CD14-positive monocyte (primary cell): ENCODE data around the gene ADAMTS17. TPM values are rescaled to one million over a fixed set of nuclear protein-coding genes. Genes with fewer than 3 reads are reported as not detected.

Experiments used
- DNase-seq, 3 donors: peaks; one replicate each; pipeline ENCODE4 v3.0.0-alpha.2; 2011 to 2022
- H2AFZ ChIP-seq: 2 replicates; pipeline ENCODE4 v1.6.0; 2012; ENCODE audit warnings: mild to moderate bottlenecking, low read depth, low read length, inconsistent platforms; ENCODE audit not compliant: insufficient read depth, poor library complexity, severe bottlenecking
- H3K27ac ChIP-seq, 2 donors: 1 replicate in 1 of 2; 2 replicates in 1 of 2; pipeline ENCODE4 v1.5.1; 2012 to 2013; ENCODE audit warnings: low read length in 2 of 2, control low read depth in 1 of 2, inconsistent platforms in 1 of 2, low read depth in 1 of 2, mild to moderate bottlenecking in 1 of 2
- H3K27me3 ChIP-seq, 2 donors: one replicate each; pipeline versions ENCODE4 v1.6.0 to v1.6.1; 2011 to 2013; ENCODE audit warnings: low read length in 2 of 2; ENCODE audit not compliant: control insufficient read depth in 2 of 2, insufficient read depth in 2 of 2
- H3K36me3 ChIP-seq, 2 donors: replicated peaks in 1 of 2; 1 replicate in 1 of 2; 2 replicates in 1 of 2; pipeline versions ENCODE4 v1.5.1 to v1.6.1; 2012 to 2013; ENCODE audit warnings: low read length in 2 of 2, control low read depth in 1 of 2, inconsistent platforms in 1 of 2, mild to moderate bottlenecking in 1 of 2; ENCODE audit not compliant: insufficient read depth in 2 of 2, control insufficient read depth in 1 of 2
- H3K4me1 ChIP-seq, 2 donors: 1 replicate in 1 of 2; 2 replicates in 1 of 2; pipeline versions ENCODE4 v1.5.1 to v1.6.1; 2012 to 2013; ENCODE audit warnings: low read length in 2 of 2, control low read depth in 1 of 2, inconsistent platforms in 1 of 2, mild to moderate bottlenecking in 1 of 2, moderate library complexity in 1 of 2; ENCODE audit not compliant: insufficient read depth in 2 of 2, control insufficient read depth in 1 of 2
- H3K4me2 ChIP-seq: replicated peaks from 2 replicates; pipeline ENCODE3; 2012; ENCODE audit warnings: low read length, moderate library complexity, mild to moderate bottlenecking; ENCODE audit not compliant: poor library complexity, severe bottlenecking; ENCODE audit errors: extremely low read depth
- H3K4me3 ChIP-seq, 3 experiments: fragments of 200-600 bp in 1 of 3; sonication (generic) in 1 of 3; replicated peaks in 1 of 3; 1 replicate in 2 of 3; 2 replicates in 1 of 3; pipeline ENCODE4 v1.5.1; 2011 to 2013; ENCODE audit warnings: low read length in 3 of 3, mild to moderate bottlenecking in 3 of 3, control low read depth in 2 of 3, low read depth in 2 of 3, inconsistent platforms in 1 of 3, moderate library complexity in 1 of 3
- H3K79me2 ChIP-seq: 2 replicates; pipeline ENCODE4 v1.6.0; 2012; ENCODE audit warnings: mild to moderate bottlenecking, control low read depth, inconsistent platforms, low read length, moderate library complexity; ENCODE audit not compliant: insufficient read depth
- H3K9ac ChIP-seq: 2 replicates; pipeline ENCODE4 v1.6.0; 2017; ENCODE audit warnings: low read length, mild to moderate bottlenecking; ENCODE audit not compliant: insufficient read depth, poor library complexity, severe bottlenecking
- H3K9me3 ChIP-seq, 2 donors: replicated peaks in 1 of 2; 1 replicate in 1 of 2; 2 replicates in 1 of 2; pipeline versions ENCODE4 v1.5.1 to v1.6.1; 2012 to 2013; ENCODE audit warnings: low read length in 2 of 2, control low read depth in 1 of 2; ENCODE audit not compliant: control insufficient read depth in 1 of 2, insufficient read depth in 1 of 2
- H4K20me1 ChIP-seq: 2 replicates; pipeline ENCODE4 v1.6.0; 2012; ENCODE audit warnings: mild to moderate bottlenecking, low read length, control low read depth, moderate library complexity; ENCODE audit not compliant: insufficient read depth
- H3K27ac Mint-ChIP-seq, 7 donors: one replicate each; pipeline ENCODE4 v1.8.0; 2020; ENCODE audit warnings: mild to moderate bottlenecking in 7 of 7, mixed read lengths in 7 of 7, moderate library complexity in 6 of 7, inconsistent platforms in 2 of 7
- H3K27me3 Mint-ChIP-seq, 3 donors: one replicate each; pipeline ENCODE4 v1.8.0; 2021 to 2022; ENCODE audit warnings: low read depth in 3 of 3, mild to moderate bottlenecking in 3 of 3, mixed read lengths in 3 of 3, moderate library complexity in 3 of 3, inconsistent platforms in 1 of 3
- H3K36me3 Mint-ChIP-seq, 2 donors: one replicate each; pipeline ENCODE4 v1.8.0; 2020; ENCODE audit warnings: mixed read lengths in 2 of 2, inconsistent platforms in 1 of 2, mild to moderate bottlenecking in 1 of 2
- H3K4me1 Mint-ChIP-seq: one replicate; pipeline ENCODE4 v1.8.0; 2020; ENCODE audit warnings: mild to moderate bottlenecking, mixed read lengths
- H3K4me3 Mint-ChIP-seq, 2 donors: one replicate each; pipeline ENCODE4 v1.8.0; 2020; ENCODE audit warnings: mild to moderate bottlenecking in 2 of 2, mixed read lengths in 2 of 2, moderate library complexity in 1 of 2
- H3K9me3 Mint-ChIP-seq, 7 donors: one replicate each; pipeline ENCODE4 v1.8.0; 2020 to 2022; ENCODE audit warnings: mixed read lengths in 7 of 7, mild to moderate bottlenecking in 6 of 7, moderate library complexity in 6 of 7, inconsistent platforms in 2 of 7
- WGBS: methylation state at CpG from one replicate; pipeline ENCODE4 v1.1.5; 2013; ENCODE audit warnings: missing lambda C conversion rate; ENCODE audit not compliant: insufficient coverage; 5-methylcytosine and 5-hydroxymethylcytosine counted together
- intact Hi-C, 2 donors: fragments of 100-400 bp; cut with micrococcal nuclease; formaldehyde crosslinking; loops; one replicate each; pipeline versions ENCODE4 v1.15.0 to v1.15.1; 2023
- polyA plus RNA-seq, 3 donors: library from polyadenylated mRNA; depleted of rRNA in 1 of 3; unstranded in 2 of 3; stranded (reverse) in 1 of 3; fragments of 300-500 nt in 2 of 3; fragments of >200 nt in 1 of 3; fragmentation: Illumina TruSeq in 2 of 3; gene quantifications; 1 replicate in 2 of 3; 2 replicates in 1 of 3; pipeline ENCODE4 v1.2.3, GENCODE V29; 2012 to 2021
- TF ChIP-seq, protein P1 (sequence below): fragments of 200-600 bp; IDR thresholded peaks from one replicate; pipeline ENCODE4 v1.8.0; 2022; ENCODE audit warnings: antibody characterized with exemption, mild to moderate bottlenecking

The ADAMTS17 gene
- polyA plus RNA-seq, 3 donors, result 0.03 to 0.25 TPM; not detected in 1

DNA sequence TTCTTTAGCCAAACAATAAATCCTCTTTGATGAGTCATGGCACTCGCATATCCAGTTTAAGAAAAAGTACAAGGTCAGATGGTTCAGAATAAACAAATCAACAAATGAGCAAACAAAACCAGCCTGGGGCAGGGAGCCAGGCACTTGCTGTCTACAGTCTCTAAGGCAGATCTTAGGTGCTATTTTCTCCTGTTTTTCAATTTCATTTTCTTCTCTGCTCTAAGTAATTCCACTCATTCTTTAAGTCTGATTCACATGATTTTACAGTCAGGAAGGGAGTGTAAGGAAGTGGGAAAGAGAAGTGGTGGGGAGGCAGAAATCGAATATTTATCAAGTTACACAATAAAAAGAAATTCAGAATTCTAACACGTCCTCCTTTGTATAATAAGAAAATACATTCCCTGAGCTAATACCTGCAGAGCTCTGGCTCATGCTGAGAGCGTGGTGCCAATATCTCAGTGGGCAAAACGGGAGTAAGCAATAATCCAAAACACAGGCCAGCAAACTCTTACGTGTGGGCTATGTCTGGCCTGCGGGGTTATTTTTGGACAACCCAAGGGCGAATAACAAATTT is 298.6 kb downstream of the ADAMTS17 start:
- WGBS, result 86% methylated on average over 2 of the region's 8 CpGs
- Mint-ChIP-seq H3K36me3 (no peaks in the 10 kb centered on the region), H3K4me1 (peaks cover 13% of the 10 kb centered on the region), H3K27me3 (peaks cover 1 to 4% (median 2%) of the 10 kb centered on the region in 3 donors), H3K9me3 (peaks cover 8 to 28% (median 13%) of the 10 kb centered on the region in 7 donors), H3K27ac (peak overlapping the region in 2 of 7 donors; percentile 21 to 69), H3K4me3 (peak overlapping the region; percentile 7 to 72)
- Histone ChIP-seq H3K4me2 (peak overlapping the region; percentile 35), H3K4me1 (peaks cover 8 to 15% of the 10 kb centered on the region in 2 donors), H3K9ac (no peak overlapping the region), H3K27ac (no peak overlapping the region), H3K36me3 (no peaks in the 10 kb centered on the region), H4K20me1 (no peaks in the 10 kb centered on the region), H2AFZ (no peak overlapping the region), H3K27me3 (no peaks in the 10 kb centered on the region), H3K9me3 (peaks cover 6 to 19% of the 10 kb centered on the region in 2 donors), H3K79me2 (no peaks in the 10 kb centered on the region), H3K4me3 (peak overlapping the region in 1 of 3 experiments; percentile 42)
- intact Hi-C loops, result no loop called here
- DNase-seq, result no peak
- TF ChIP-seq, protein P1, sequence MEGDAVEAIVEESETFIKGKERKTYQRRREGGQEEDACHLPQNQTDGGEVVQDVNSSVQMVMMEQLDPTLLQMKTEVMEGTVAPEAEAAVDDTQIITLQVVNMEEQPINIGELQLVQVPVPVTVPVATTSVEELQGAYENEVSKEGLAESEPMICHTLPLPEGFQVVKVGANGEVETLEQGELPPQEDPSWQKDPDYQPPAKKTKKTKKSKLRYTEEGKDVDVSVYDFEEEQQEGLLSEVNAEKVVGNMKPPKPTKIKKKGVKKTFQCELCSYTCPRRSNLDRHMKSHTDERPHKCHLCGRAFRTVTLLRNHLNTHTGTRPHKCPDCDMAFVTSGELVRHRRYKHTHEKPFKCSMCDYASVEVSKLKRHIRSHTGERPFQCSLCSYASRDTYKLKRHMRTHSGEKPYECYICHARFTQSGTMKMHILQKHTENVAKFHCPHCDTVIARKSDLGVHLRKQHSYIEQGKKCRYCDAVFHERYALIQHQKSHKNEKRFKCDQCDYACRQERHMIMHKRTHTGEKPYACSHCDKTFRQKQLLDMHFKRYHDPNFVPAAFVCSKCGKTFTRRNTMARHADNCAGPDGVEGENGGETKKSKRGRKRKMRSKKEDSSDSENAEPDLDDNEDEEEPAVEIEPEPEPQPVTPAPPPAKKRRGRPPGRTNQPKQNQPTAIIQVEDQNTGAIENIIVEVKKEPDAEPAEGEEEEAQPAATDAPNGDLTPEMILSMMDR, result no peak

DNA sequence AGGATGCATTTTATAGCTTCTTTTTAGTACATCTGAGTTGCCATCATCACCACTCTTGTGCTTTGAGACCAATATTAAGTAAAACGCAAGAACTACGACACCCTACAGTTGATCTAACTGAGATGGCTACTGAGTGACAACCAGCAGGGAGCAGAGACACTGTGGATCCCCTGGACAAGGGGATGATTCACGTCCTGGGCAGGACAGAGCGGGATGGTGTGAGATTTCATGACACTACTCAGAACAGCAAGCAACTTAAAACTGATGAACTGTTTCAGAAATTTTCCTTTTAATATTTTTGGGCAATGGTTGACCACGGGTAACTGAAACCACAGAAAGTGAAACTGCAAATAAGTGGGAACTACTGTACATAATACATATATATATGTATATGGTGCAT is 299.2 kb downstream of the ADAMTS17 start:
- peak overlapping the region; percentile 21 for H2AFZ ChIP-seq
- H3K9me3 ChIP-seq, result peaks cover 2 to 14% of the 10 kb centered on the region in 2 donors
- DNase-seq, result no peak
- H3K4me1 ChIP-seq, result peaks cover 8 to 15% of the 10 kb centered on the region in 2 donors
- no peaks in the 10 kb centered on the region for H3K79me2 ChIP-seq
- no peak overlapping the region for H3K27ac ChIP-seq
- Mint-ChIP-seq H3K4me3 (peak overlapping the region in 1 of 2 donors; percentile 68), H3K27me3 (peaks cover 1 to 5% (median 2%) of the 10 kb centered on the region in 3 donors), H3K4me1 (peaks cover 13% of the 10 kb centered on the region), H3K9me3 (peaks cover 5 to 23% (median 12%) of the 10 kb centered on the region in 7 donors), H3K36me3 (no peaks in the 10 kb centered on the region), H3K27ac (peak overlapping the region in 1 of 7 donors; percentile 21)
- no peaks in the 10 kb centered on the region for H3K27me3 ChIP-seq
- TF ChIP-seq, protein P1, result no peak
- H3K36me3 ChIP-seq, result no peaks in the 10 kb centered on the region
- intact Hi-C loops, result no loop called here
- 100% methylated on average over 1 of the region's 5 CpGs for WGBS
- peak overlapping the region; percentile 35 for H3K4me2 ChIP-seq
- H4K20me1 ChIP-seq, result no peaks in the 10 kb centered on the region
- H3K4me3 ChIP-seq, result peak overlapping the region in 1 of 3 experiments; percentile 42
- no peak overlapping the region for H3K9ac ChIP-seq
